ENCODE results near the gene FSHR. TPM values are rescaled to one million over a fixed set of nuclear protein-coding genes. Genes with fewer than 3 reads are reported as not detected.

The FSHR gene
- total RNA-seq, 1 donor, result not detected

GRCh38 chr2:48952614-48953013, 201.7 kb downstream of the FSHR start:
- no peak overlapping the region for H3K4me3 ChIP-seq (ENCODE audit: low read depth, low read length)
- no peak for TF ChIP-seq CTCF (IDR thresholded peaks at IDR 0.05; ENCODE audit: insufficient read depth, low read length)
- DNase-seq (ENCODE audit: low read depth), result no peak

GRCh38 chr2:48952143-48952542, 202.2 kb downstream of the FSHR start:
- H3K4me3 ChIP-seq (ENCODE audit: low read depth, low read length), result no peak overlapping the region
- DNase-seq (ENCODE audit: low read depth), result no peak
- TF ChIP-seq CTCF (IDR thresholded peaks at IDR 0.05; ENCODE audit: insufficient read depth, low read length), result no peak

- TF ChIP-seq CTCF (IDR thresholded peaks at IDR 0.05; ENCODE audit: insufficient read depth, low read length), result no peak
- H3K4me3 ChIP-seq (ENCODE audit: low read depth, low read length), result no peak overlapping the region
- DNase-seq (ENCODE audit: low read depth), result no peak
These were observed 205.8 kb downstream of the FSHR start for GRCh38 chr2:48948400-48949125.

- peak; percentile 75 for TF ChIP-seq CTCF (IDR thresholded peaks at IDR 0.05; ENCODE audit: insufficient read depth, low read length)
- DNase-seq (ENCODE audit: low read depth), result peak; percentile 42
- H3K4me3 ChIP-seq (ENCODE audit: low read depth, low read length), result no peak overlapping the region
These were observed 207.8 kb downstream of the FSHR start for GRCh38 chr2:48946449-48947048.

GRCh38 chr2:48944956-48945355, 209.4 kb downstream of the FSHR start:
- H3K4me3 ChIP-seq (ENCODE audit: low read depth, low read length), result no peak overlapping the region
- no peak for DNase-seq (ENCODE audit: low read depth)
- no peak for TF ChIP-seq CTCF (IDR thresholded peaks at IDR 0.05; ENCODE audit: insufficient read depth, low read length)

GRCh38 chr2:48943436-48943835, 210.9 kb downstream of the FSHR start:
- H3K4me3 ChIP-seq (ENCODE audit: low read depth, low read length), result no peak overlapping the region
- no peak for TF ChIP-seq CTCF (IDR thresholded peaks at IDR 0.05; ENCODE audit: insufficient read depth, low read length)
- no peak for DNase-seq (ENCODE audit: low read depth)

Measured in fibroblast of the aortic adventitia (primary cell).